Occipital lobe (tissue), 2 donors: Measurements from ENCODE around the gene LIN52. TPM values are rescaled to one million over a fixed set of nuclear protein-coding genes. Genes with fewer than 3 reads are reported as not detected.

Experiments used
- DNase-seq: peaks from one replicate; lab custom pipeline; 2025; lab: John Stamatoyannopoulos, UW
- total RNA-seq: library from RNA; depleted of rRNA; stranded (reverse); fragments of >200 nt; gene quantifications from one replicate; pipeline ENCODE4 v1.2.3, GENCODE V29; 2014

Gene LIN52, protein sequence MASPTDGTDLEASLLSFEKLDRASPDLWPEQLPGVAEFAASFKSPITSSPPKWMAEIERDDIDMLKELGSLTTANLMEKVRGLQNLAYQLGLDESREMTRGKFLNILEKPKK
- total RNA-seq, result 14.3 TPM

DNA sequence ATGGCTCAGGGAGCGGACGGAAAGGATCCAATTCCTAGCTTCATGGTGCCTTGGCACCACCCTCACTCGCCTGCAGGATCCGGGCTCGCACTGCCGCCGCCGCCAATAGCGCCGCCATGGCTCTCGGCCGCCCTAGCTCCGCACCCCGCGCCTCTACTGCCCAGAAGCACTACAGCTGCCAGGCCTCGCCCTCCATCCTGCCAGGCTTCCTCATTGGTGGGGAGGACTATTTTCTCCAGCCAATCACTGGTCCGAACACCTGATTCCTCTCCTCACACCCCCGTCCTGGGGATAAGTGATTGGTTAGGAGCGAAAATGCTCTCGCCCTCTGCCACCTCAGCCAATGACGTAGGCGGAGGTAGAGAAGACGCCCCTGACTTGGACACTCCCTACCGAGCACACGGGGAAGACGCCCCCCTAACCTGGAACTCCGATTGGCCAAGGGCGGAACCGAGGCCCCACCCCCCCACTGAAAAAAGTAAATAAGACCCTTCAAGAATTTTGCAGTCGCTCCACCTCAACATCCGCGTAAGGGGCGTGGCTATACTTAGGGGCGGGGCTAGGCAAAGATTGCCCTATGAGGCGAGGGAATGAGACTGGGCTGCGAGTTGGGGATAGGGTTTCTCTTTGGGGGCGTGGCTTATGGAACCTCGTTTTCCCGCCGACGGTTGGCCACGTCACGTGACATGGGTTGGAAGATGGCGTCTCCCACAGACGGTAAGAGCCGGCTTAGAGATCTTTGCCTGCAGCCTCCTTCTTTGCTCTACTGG lies at the start of gene LIN52, which contains the start of gene ALDH6A1:
LIN52 (plus strand) TSS at position 680 of the 770 bp plus-strand sequence; CDS start at position 699, 19 bp downstream.
ALDH6A1 (minus strand) TSS at position 177 of the 770 bp plus-strand sequence; CDS start at position 118, 59 bp downstream.
- peak; percentile 100 for DNase-seq

DNA sequence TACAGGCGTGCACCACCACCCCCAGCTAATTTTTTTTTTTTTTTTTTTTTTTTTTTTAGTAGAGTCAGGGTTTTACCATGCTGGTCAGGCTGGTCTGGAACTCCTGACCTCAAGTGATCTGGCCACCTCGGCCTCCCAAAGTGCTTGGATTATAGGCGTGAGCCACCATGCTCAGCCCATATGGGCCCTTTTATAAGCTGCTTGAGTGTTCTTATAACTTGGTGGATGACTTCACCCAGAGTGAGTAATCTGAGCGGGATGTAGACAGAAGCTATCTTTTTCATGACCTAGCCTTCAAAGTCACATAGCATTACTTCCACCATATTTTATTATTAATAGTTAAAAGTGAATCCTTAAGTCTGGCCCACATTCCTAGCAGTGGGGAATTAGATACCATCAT lies 49.2 kb upstream of the LIN52 start:
- no peak for DNase-seq

DNA sequence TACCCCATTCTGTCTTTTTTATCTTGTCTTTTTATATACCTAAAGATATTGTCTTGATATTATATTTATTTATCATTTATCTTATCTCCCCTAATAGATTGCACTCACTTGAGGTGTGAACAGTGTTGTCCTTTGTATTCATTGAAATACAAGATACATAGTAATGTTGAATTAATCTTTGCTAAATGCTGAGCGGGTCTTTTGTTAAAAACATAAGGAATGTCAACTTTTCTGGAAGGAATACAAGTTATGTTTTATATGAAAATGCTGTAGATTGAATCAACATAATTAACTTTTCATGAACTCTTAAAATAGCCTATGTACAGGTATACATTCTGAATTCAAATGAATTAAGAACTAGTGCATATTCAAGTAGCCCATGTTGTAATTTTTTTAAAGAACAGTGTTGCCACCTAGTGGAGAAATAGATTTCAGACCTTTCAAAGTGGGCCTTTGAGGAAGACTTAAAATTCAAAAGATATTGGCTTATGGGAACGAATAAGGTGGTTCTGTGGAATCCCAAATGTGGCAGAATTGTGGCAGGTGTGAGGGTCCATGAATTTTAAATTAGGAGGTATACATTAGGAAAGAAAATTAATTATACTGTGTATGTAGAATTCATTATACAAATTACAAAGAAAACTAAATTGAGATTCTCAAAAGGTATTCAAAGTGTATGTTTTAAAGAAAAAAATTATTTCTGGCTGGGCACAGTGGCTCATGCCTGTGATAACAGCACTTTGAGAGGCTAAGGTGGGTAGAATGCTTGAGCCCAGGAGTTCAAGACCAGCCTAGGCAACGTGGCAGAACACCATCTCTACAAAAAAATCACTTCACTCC lies 46.5 kb upstream of the LIN52 start:
- DNase-seq, result no peak

DNA sequence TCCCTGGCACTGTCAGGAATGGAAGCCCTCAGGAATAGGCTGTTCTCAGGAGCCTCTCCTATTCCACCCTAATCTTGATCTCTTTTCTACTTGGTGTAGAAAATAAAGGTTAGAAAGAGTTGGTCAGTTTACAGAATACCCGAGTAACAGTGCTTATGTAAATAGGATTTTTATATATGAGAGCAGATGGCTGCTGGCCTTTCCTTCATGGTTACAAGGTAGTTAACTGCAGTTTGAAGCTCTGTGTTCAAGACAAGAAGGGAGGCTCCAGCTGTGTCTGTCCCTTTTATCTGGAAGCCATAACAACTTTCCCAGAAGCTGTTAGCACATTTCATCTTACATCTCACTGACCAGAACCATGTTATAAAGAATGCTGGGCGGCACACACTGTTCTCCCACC lies 42.5 kb upstream of the LIN52 start:
- DNase-seq, result no peak

DNA sequence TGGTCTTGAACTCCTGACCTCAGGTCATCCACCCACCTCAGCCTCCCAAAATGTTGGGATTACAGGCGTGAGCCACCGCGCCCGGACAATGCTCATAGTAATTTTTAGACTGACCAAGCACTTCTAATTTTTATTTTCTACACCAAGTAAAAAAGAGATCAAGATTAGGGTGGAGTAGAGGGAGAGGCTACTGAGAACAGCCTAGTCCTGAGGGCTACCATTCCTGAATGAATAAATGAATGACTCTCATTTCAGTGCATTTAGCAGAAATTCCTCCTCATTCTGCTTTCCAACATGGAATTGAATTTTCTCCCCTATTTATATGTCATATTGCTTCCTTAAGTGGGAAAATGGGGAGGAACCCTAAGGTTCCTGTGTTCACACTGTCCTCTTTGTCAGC lies 39.2 kb upstream of the LIN52 start:
- no peak for DNase-seq

DNA sequence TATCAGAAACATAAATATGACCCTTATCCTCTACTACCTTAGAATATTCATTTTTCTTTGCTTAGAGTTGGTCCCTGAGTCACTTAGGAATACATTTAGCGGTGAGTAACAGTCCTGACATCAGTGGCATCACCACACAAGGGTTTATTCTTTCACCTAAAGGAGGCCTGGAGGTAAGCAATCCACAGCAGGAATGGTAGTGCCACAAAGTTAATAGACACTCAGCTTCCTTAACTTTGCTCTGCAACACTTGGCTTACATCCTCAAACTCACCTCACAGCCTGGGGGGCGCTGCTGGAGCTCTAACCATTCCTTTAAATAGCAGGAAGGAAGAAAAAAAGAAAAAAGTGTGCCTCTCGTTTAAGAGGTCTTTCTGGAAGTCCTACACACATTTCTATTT lies 36.5 kb upstream of the LIN52 start:
- no peak for DNase-seq

DNA sequence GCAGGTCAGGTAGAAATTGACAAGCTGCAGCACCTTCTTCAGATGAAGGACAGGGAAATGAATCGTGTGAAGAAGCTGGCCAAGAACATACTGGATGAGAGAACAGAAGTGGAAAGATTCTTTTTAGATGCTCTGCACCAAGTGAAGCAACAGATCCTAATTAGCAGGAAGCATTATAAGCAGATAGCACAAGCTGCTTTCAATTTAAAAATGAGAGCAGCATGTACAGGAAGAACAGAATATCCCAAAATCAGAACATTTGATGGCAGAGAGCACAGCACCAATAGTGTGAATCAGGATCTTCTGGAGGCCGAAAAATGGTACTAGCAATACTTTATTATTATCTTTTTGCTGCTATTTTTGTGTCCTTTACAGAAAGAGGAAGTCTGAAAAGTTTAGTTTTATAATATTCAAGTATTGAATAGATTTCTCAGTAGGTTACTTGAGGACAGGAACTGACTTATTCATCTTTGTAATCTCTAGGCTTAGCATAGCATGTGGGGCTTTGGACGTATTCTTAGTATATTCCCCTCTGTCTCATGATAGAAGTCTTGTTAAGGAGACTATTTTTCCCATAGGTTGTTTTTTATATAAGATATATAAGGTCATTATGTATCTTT lies 34.8 kb upstream of the LIN52 start:
- no peak for DNase-seq

DNA sequence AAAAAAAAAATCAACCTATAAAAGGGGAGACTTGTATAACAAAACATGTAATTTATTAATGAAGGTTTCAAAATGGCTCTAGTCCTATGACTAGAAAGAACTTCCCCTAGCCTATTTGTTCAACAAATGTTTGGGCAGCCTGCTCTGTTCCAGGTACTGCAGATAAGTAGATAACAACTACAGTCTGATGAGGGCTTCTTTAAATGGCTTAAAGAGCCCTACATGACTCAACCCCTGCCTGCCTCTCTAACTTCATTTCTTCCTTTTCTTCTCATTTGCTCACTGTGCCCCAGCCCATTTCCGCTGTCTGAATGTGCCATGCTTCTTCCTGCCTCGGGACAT lies 22.0 kb upstream of the LIN52 start:
- DNase-seq, result no peak

DNA sequence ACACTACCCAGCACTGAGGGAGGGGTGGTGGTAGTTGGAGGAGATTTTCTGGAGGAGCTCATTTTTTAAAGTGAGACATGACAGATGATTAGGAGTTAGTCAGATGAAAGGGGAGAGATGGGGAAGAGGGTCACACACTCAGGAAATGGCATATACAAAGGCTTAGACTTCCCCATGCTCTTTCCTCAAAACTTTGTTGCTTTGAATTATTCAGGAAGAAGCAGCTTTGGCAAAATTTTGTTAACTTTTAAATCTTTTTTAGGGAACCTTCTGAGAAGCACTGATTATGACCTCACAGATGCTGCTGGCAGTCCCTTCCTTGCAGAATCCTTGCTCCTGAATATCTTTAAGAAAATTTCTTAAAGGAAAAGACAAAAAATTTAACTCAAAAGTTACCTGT lies 20.3 kb upstream of the LIN52 start:
- DNase-seq, result no peak

DNA sequence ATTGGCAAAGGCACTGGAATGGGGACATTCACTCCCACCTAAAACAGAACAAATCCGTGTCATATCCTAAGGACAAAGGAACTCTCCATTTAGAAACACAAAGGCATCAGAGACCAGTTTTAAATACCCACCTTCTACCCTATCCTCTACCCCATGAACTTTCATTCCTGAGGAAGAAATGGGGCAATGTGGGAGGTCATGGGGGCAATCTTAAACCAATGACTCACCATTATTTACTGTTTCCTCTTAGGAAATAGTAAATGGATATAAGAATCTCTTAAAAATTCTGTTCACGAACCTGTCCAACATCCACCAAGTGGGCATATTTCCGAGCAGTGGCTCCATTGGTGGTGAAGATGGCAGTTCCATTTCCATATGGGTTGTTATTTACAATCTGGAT lies 19.9 kb upstream of the LIN52 start:
- DNase-seq, result no peak

DNA sequence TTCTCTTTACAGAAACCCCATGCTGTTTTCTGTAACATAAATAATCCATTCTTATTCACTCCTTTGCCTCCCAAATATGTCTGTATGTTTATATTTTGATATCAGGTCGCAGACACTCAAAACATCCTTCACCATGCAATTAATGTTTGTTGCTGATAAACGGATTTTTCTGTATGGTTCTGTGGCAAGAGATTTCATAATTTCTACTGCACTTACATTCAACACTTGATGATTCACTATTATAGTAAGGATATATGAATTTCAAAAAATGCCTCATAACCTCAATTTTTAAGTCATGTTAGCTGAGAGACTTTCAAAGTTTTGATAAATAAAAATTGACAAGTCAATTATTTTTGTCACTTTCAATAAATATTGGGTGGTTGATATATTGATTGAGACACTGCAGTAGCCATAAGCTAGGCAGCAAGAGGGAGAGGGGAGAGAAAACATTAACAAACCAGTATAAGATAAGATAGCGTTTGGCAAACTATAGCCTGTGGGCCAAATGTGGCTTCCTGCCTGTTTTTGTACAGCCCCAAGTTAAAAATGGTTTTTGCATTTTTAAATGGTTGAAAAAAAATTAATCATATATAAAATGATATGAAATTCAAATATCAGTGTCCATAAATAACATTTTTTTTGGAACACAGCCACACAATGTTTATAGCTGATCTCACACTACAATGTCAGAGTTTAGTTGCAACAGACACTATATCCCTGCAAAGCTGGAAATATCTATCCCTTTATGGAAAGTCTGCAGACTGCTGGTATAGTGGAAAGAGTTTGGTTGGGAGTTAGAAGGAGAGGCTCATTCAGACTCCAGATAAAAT lies 18.8 kb upstream of the LIN52 start:
- DNase-seq, result no peak

DNA sequence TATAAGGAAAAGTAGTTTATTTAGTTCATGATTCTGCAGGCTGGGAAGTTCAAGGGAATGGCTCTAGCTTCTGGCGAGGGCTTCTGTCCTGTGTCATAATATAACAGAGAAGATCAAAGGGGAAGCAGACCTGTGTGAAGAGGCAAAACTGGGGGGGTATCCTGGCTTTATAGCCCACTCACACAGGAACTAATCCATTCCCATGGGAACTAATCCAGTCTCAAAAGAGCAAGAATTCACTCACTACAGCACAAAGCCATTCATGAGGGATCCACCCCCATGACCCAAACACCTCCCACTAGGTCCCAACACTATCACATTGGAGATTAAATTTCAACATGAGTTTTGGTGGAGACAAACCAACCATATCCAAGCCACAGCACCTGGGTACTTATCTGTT lies 7.4 kb upstream of the LIN52 start:
- DNase-seq, result no peak

DNA sequence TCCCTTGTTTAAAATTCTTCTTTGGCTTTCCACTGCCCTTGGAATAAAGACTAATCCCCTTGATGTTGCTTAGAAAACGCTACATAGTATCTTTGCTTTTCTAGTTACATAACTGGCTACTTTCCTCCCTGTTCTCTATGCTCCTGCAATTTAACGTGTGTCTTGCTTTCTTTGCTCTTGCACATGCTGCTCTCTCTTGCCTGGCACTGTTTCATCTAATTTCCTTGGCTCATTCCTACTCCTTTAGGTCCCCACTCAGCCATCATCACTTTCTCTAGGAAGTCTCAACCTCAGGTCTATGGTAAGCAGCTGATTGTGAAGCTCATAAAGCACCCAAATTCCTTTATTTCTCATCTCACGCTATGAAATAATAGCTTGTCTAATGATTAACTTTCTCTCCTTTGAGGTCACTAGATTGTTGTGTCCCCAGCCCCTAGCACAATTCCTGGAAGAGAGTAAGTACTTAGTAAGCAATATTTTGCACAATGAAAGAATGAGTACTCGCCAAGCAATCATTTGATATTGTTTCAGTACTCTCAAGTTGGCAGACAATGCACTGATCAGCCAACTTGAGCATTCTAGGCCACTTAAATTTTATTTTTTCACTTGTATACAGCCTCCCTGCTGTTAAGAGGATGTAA lies 3.8 kb upstream of the LIN52 start:
- DNase-seq, result no peak

DNA sequence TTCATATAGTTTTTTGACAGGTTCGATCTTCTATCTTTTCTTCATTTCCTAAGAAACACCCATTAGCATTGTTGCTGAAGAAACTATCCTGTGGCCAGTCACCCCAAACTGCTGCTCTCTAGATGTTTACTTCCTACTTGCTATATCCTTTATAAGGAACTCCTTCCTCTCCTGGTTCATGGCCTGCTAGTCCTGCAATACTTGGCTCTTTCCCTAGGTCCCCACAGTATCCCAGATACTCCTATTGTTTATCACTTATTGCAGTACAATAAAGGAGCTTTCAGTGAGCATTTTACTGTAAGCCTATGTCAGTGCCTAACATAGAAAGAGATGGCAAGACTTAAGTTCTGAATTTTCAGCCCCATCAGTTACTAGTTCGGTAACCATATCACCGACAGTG lies 3.3 kb upstream of the LIN52 start:
- no peak for DNase-seq

DNA sequence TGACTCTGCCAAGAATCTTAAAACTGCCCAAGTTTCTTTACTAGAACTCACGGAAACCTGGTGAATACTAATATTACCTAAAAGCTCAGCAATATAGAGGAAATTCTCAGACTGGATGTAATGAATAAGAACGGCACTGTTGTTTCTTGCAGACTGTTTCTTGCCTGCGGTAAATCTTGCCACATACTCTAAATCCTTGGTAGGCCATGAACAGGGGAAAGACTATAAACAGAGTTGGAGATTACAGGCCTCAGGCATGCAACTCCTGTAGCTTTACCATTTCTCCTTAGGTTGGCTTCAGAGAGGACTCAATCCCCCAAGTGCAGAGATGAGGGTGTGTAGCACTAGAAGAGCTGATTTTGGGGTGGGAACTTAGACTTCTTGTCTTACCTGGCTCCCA lies 1.6 kb upstream of the LIN52 start:
- DNase-seq, result no peak

DNA sequence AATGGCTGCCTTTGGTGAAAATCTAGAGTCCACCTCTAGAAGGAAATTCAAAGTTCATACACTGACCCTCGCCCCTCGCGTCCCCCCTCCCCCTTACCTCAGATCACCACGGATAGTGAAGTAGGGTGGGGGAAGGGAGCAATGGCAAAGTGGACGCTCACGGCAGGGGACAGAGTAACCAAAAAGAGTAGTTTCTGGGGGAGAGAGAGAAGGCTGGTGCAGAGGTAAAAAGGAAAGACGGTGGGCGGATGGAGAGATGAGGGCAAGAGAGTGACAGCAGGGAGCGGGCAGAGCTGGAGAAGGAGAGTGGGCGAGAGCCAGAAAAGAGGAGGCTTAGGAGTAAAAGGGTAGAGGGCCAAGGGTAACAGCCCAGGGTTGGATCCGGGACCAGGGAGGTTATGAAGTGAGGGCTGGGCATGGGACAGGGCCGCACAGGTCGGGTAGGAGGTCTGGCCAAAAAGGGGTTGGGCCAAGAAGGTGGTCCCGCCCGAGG lies 926 bp upstream of the LIN52 start:
- DNase-seq, result no peak

DNA sequence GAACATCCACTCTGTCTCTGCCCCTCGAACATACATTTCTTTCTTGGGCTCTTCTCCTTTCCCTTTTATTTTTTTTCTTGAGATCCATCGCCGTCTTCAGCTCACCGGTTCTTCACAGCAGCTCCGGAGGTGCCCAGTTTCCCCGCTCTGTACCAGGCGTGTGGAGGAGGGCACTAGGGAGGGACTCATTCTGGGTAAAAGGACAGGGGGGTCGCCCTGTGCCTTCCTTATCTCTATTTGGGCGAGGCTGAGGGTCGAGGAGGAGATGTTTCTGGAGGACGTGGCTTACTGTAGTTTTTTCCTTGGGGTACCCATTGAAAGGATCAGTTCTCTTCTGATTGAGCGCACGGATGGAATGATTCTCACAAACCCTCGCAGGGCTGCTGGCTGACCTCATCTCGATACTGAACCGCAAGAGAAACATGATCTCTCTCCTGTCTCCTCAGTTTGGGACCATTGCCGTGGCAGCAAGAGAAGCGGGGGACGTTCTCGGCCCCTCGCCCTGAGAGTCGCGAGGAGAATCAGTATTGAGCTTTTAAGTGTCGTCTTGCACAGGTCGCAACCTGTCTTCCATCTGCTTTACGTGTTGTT lies 386 bp downstream of the LIN52 start:
- no peak for DNase-seq

DNA sequence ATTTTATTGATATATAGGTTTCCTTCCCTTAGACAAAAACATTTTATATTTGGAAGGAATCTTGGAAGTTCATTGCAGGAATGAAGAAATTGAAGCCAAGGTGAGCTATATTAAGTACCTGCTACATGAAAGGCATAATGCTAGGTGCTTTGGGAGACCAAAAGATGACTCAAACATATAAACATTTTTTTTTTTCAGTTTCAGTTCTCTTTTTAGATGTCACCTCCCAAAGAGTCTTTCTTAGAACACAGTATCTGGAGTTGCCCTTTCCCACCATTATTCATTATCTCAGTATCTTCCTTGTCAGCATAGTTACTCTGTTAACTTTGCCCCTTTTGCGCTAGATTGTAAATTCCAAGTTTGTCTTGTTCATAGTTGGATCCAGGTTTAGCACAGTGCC lies 1.1 kb downstream of the LIN52 start:
- DNase-seq, result no peak

DNA sequence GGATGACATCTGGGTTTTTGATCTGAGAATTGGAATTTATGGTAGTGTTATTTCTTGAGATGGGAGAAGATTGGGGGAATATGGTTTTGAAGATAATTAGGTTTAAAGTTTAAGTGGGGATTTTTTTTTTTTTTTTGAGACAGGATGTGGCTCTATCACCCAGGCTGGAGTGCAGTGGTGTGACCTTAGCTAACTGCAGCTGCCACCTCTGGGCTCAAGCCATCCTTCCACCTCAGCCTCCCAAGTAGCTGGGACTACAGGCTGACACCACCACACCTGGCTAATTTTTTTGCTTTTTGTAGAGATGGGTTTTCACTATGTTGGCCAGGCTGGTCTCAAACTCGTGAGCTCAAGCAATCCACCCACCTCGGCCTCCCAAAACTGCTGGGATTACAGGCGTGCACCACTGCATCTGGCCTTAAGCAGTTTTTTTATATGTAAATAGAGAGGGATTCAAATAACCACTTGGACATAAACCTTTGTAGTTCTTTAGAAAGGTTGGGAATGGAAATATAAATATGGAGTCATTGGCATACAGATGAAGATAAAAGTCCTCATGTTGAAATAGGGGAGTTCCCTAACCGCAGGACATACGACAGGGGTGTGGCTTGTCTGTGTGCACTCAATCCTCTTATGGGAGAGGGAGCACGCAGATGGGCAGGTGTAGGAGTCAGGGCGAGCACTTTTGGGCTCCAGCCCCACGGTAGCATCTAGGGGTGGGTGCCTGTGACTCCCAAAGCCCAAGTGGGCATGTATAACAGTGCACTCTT lies 4.7 kb downstream of the LIN52 start:
- DNase-seq, result no peak
